ENCODE measurements around the gene HOXD13. TPM values are rescaled to one million over a fixed set of nuclear protein-coding genes. Genes with fewer than 3 reads are reported as not detected.

The HOXD13 gene
- total RNA-seq, 2 experiments from 2014 or later: not detected

DNA sequence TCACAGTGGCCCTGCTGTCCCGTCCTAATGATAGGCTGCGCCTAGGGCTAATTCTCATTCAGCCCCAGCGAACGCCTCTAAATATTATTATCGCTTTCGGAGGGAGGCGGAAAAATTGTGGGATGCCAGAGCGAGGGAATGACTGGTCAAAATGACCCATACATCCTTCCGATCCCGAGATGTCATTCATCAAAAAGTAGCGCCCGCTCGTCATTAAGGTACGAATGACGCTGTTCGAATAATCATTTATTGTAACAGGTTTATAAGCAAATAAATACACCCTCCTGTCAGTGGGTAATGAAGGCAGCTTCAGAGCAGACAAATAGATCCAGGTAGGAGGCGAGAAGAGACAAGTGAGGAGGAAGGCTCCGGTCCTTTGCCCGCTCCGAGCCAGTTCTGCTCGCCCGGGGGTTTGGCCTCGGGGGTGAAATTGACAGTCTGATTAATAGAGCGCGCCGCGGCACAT lies 8.7 kb upstream of the HOXD13 start, which contains the start of gene EVX2:
Gene EVX2 (minus strand): TSS at position 167 of the 466 bp plus-strand sequence. CDS start 186 bp downstream, outside the sequence.
- H3K4me2 ChIP-seq (ENCODE audit: low read length): no peak within 1 kb of the TSS

GRCh38 chr2:176084611-176085119 lies 7.9 kb upstream of the HOXD13 start:
- H3K9me3 ChIP-seq (ENCODE audit: low read length): no peaks in the 10 kb centered on the region
- H3K9me2 ChIP-seq (ENCODE audit: insufficient read depth, low read length): no peaks in the 10 kb centered on the region
- ChIA-PET CTCF (ENCODE audit: unreplicated experiment) (no interaction called here), POLR2A (no interaction called here)
- H3K79me2 ChIP-seq (ENCODE audit: insufficient read depth, low read depth, low read length): no peaks in the 10 kb centered on the region
- no TSS peak for BruUV-seq (replicated peaks)
- no peak overlapping the region for H2AFZ ChIP-seq (ENCODE audit: low read length)
- TF ChIP-seq EZH2phosphoT487 (IDR thresholded peaks at IDR 0.05; ENCODE audit: borderline replicate concordance, low read depth, low read length) (no peak), CTCF (conservative IDR thresholded peaks at IDR 0.05; ENCODE audit: low read length) (no peak)
- intact Hi-C loops (cut with micrococcal nuclease; ENCODE audit: unreplicated experiment): no loop called here
- H3K4me1 ChIP-seq (ENCODE audit: insufficient read depth, low read length, poor library complexity, severe bottlenecking): no peaks in the 10 kb centered on the region
- H3K27ac ChIP-seq (ENCODE audit: low read depth, low read length, poor library complexity, severe bottlenecking): no peak overlapping the region
- no peak overlapping the region for H3K4me2 ChIP-seq (ENCODE audit: low read length)
- DNase-seq (ENCODE audit: low spot score): no peak
- H3K4me3 ChIP-seq (ENCODE audit: low read depth, low read length, poor library complexity, severe bottlenecking): no peak overlapping the region
- H3K36me3 ChIP-seq (ENCODE audit: insufficient read depth, low read length): no peaks in the 10 kb centered on the region
- no peaks in the 10 kb centered on the region for H4K20me1 ChIP-seq (ENCODE audit: insufficient read depth, low read length)

More for the DNA sequence above, 8.7 kb upstream of the HOXD13 start, which contains the start of gene EVX2:
- H3K27ac ChIP-seq (ENCODE audit: low read depth, low read length, poor library complexity, severe bottlenecking): no peak within 1 kb of the TSS
- intact Hi-C loops (cut with micrococcal nuclease; ENCODE audit: unreplicated experiment): no loop called here
- no peaks in the 10 kb centered on the region for H3K36me3 ChIP-seq (ENCODE audit: insufficient read depth, low read length)
- ChIA-PET CTCF (ENCODE audit: unreplicated experiment) (no interaction called here), POLR2A (no interaction called here)
- H2AFZ ChIP-seq (ENCODE audit: low read length): no peak within 1 kb of the TSS
- TF ChIP-seq CTCF (conservative IDR thresholded peaks at IDR 0.05; ENCODE audit: low read length): no peak
- no peak for TF ChIP-seq EZH2phosphoT487 (IDR thresholded peaks at IDR 0.05; ENCODE audit: borderline replicate concordance, low read depth, low read length)
- no peaks in the 10 kb centered on the region for H3K9me3 ChIP-seq (ENCODE audit: low read length)
- H3K9me2 ChIP-seq (ENCODE audit: insufficient read depth, low read length): no peaks in the 10 kb centered on the region
- H3K79me2 ChIP-seq (ENCODE audit: insufficient read depth, low read depth, low read length): no peaks in the 10 kb centered on the region
- H3K4me3 ChIP-seq (ENCODE audit: low read depth, low read length, poor library complexity, severe bottlenecking): no peak within 1 kb of the TSS
- DNase-seq (ENCODE audit: low spot score): no peak
- no peaks in the 10 kb centered on the region for H4K20me1 ChIP-seq (ENCODE audit: insufficient read depth, low read length)
- no peaks in the 10 kb centered on the region for H3K4me1 ChIP-seq (ENCODE audit: insufficient read depth, low read length, poor library complexity, severe bottlenecking)
- BruUV-seq (replicated peaks): no TSS peak

GRCh38 chr2:176085120-176085788 lies 7.3 kb upstream of the HOXD13 start:
- no peaks in the 10 kb centered on the region for H3K9me2 ChIP-seq (ENCODE audit: insufficient read depth, low read length)
- no peak for DNase-seq (ENCODE audit: low spot score)
- CTCF ChIA-PET (ENCODE audit: unreplicated experiment): interaction anchor here (0.9 kb wide), 1 partner anchor 11 kb away, joined by 3 read pairs; no protein-coding TSS in a partner anchor
- TF ChIP-seq CTCF (conservative IDR thresholded peaks at IDR 0.05; ENCODE audit: low read length) (no peak), EZH2phosphoT487 (IDR thresholded peaks at IDR 0.05; ENCODE audit: borderline replicate concordance, low read depth, low read length) (no peak)
- no peaks in the 10 kb centered on the region for H3K4me1 ChIP-seq (ENCODE audit: insufficient read depth, low read length, poor library complexity, severe bottlenecking)
- BruUV-seq (replicated peaks): no TSS peak
- H3K27ac ChIP-seq (ENCODE audit: low read depth, low read length, poor library complexity, severe bottlenecking): no peak overlapping the region
- H3K4me3 ChIP-seq (ENCODE audit: low read depth, low read length, poor library complexity, severe bottlenecking): no peak overlapping the region
- no peaks in the 10 kb centered on the region for H3K36me3 ChIP-seq (ENCODE audit: insufficient read depth, low read length)
- intact Hi-C loops (cut with micrococcal nuclease; ENCODE audit: unreplicated experiment): no loop called here
- no peak overlapping the region for H2AFZ ChIP-seq (ENCODE audit: low read length)
- H3K9me3 ChIP-seq (ENCODE audit: low read length): no peaks in the 10 kb centered on the region
- POLR2A ChIA-PET: no interaction called here
- H4K20me1 ChIP-seq (ENCODE audit: insufficient read depth, low read length): no peaks in the 10 kb centered on the region
- no peaks in the 10 kb centered on the region for H3K79me2 ChIP-seq (ENCODE audit: insufficient read depth, low read depth, low read length)
- H3K4me2 ChIP-seq (ENCODE audit: low read length): no peak overlapping the region
